GM10248 (cell line): ENCODE results near the gene FNDC3B.

ENCODE experiments used
- CTCF ChIA-PET: fragments of 300-600 bp; sonication (Branson Sonifier 250); formaldehyde crosslinking; extraction: SDS; loops from one replicate; lab custom pipeline; 2021; ENCODE audit warnings: antibody characterized with exemption; lab: Yijun Ruan, JAX
- POLR2A ChIA-PET: fragments of 350-650 bp; sonication (Branson Sonifier 250); formaldehyde crosslinking; extraction: SDS; loops from one replicate; lab custom pipeline; 2020; ENCODE audit warnings: antibody characterized with exemption; lab: Yijun Ruan, JAX
- DNase-seq: peaks from one replicate; pipeline ENCODE4 v3.0.0; 2012; ENCODE audit errors: extremely low spot score
- CTCF ChIP-seq: IDR thresholded peaks from 2 replicates; pipeline ENCODE4 v1.5.1; 2012; ENCODE audit warnings: mild to moderate bottlenecking, low read depth; ENCODE audit errors: extremely low read depth, missing control alignments, control extremely low read depth

Gene FNDC3B

GRCh38 chr3:172279191-172279640 is 239.8 kb downstream of the FNDC3B start:
- TF ChIP-seq CTCF, result no peak
- POLR2A ChIA-PET, result no interaction called here
- CTCF ChIA-PET, result interaction anchor here (1.1 to 2.1 kb wide), 2 partner anchors 11 to 53 kb away, joined by 5 to 6 read pairs; no protein-coding TSS in a partner anchor
- no peak for DNase-seq

DNA sequence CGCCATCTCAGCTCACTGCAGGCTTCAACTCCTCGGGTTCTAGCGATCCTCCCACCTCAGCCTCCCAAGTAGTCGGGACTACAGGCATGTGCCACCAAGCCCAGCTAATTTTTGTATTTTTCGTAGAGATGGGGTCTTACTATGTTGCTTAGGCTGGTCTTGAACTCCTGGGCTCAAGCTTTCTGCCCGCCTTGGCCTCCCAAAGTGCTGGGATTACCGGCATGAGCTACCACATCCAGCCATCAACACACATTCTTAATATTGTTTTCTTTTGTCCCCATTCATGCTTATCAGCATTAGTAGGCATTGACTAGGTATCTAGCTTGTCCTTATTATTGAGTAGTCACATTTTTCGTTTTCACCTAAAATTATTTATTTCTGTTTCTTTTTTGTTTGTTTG is 240.6 kb downstream of the FNDC3B start:
- POLR2A ChIA-PET, result no interaction called here
- TF ChIP-seq CTCF, result no peak
- CTCF ChIA-PET, result interaction anchor here (0.8 to 2.1 kb wide), 8 partner anchors 10 to 62 kb away, joined by 3 to 7 read pairs (median 4); no protein-coding TSS in a partner anchor
- no peak for DNase-seq

GRCh38 chr3:172280406-172281051 is 241.2 kb downstream of the FNDC3B start:
- ChIA-PET CTCF (interaction anchor here (0.8 to 2.1 kb wide), 8 partner anchors 10 to 61 kb away, joined by 3 to 7 read pairs (median 4); no protein-coding TSS in a partner anchor), POLR2A (no interaction called here)
- no peak for TF ChIP-seq CTCF
- DNase-seq, result no peak

DNA sequence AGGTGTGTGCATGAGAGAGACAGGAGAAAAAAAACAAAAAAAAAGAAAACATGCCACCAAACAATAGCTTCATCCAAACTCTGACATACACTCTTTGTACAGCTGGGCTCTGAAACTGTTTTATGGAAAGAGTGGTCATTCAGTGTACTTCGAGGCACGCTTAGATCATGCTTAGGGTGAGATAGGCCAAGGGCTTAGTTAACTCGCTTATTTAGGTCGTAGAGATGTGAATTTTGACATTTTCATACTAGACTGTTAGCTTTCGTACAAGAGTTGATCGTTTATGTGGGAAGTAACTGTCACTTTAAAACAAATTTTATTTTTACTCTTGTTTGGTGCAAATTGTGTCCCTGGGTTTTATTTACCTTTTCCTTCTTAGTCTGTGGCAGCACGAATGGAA is 242.5 kb downstream of the FNDC3B start:
- ChIA-PET POLR2A (no interaction called here), CTCF (no interaction called here)
- no peak for DNase-seq
- TF ChIP-seq CTCF, result no peak

DNA sequence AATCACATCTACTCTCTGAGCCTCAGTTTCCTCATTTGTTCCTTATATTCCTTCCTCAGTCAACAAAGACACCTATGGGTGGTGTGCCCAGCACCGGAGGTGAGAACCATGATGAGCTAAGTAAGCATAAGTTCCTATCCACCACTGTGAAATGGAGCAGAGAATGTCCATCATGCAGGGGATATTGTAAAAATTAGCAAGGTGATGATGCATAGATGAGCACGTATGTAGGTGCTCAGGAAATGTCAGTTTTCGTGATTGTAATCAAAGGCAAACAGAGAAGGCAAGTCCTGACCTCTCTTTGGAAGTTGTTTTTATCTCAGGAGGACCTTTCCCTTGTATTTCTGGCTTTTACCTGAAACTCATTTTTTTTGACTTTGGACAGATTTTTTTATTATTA is 243.5 kb downstream of the FNDC3B start:
- POLR2A ChIA-PET, result no interaction called here
- no peak for TF ChIP-seq CTCF
- CTCF ChIA-PET, result no interaction called here
- DNase-seq, result no peak

GRCh38 chr3:172283841-172284357 is 244.5 kb downstream of the FNDC3B start:
- no peak for DNase-seq
- TF ChIP-seq CTCF, result no peak
- POLR2A ChIA-PET, result no interaction called here
- CTCF ChIA-PET, result interaction anchor here (1.7 kb wide), 1 partner anchor 8 kb away, joined by 6 read pairs; no protein-coding TSS in a partner anchor
